WTC11 (cell line): ENCODE results near the gene DUT.

ENCODE experiments used
- AFF4 ChIP-seq: sonication (generic); formaldehyde crosslinking; IDR thresholded peaks from 2 replicates; pipeline ENCODE4 v1.8.1; 2023; ENCODE audit warnings: mild to moderate bottlenecking, missing genetic modification reagents, borderline replicate concordance
- ATF2 ChIP-seq: sonication (generic); formaldehyde crosslinking; IDR thresholded peaks from 2 replicates; pipeline ENCODE4 v1.8.1; 2022; ENCODE audit warnings: low read depth, missing genetic modification reagents, borderline replicate concordance
- CTCF ChIP-seq: fragments of 200-600 bp; IDR thresholded peaks from 2 replicates; pipeline ENCODE4 v1.8.0; 2022; ENCODE audit warnings: antibody characterized with exemption
- PRDM15 ChIP-seq: sonication (generic); formaldehyde crosslinking; IDR thresholded peaks from 2 replicates; pipeline ENCODE4 v1.8.0; 2022; ENCODE audit warnings: missing genetic modification reagents
- SOX15 ChIP-seq: fragments of 250-450 bp; sonication (Bioruptor Pico); IDR thresholded peaks from 2 replicates; pipeline ENCODE4 v1.9.0; 2021; ENCODE audit warnings: mild to moderate bottlenecking

- TF ChIP-seq CTCF (no peak), PRDM15 (CRISPR knock-in tag) (no peak), ATF2 (CRISPR knock-in tag) (no peak), SOX15 (no peak), AFF4 (CRISPR knock-in tag) (no peak)
Observed at GRCh38 chr15:48318131-48318530, 13.1 kb upstream of the DUT start.
